Glomerular visceral epithelial cell (primary cell): ENCODE measurements around the gene USP7.
A peak's percentile ranks its signal among the peaks of the same experiment; 100 is the strongest.
"Not testable (repeated sequence)": the region's sequence is repeated elsewhere in the genome, so short reads cannot be mapped to it uniquely, and the experiment has no call there.

Source experiments
- DNase-seq: peaks from one replicate; pipeline ENCODE4 v3.0.0-alpha.2; 2016; ENCODE audit errors: extremely low spot score

The USP7 gene

DNA sequence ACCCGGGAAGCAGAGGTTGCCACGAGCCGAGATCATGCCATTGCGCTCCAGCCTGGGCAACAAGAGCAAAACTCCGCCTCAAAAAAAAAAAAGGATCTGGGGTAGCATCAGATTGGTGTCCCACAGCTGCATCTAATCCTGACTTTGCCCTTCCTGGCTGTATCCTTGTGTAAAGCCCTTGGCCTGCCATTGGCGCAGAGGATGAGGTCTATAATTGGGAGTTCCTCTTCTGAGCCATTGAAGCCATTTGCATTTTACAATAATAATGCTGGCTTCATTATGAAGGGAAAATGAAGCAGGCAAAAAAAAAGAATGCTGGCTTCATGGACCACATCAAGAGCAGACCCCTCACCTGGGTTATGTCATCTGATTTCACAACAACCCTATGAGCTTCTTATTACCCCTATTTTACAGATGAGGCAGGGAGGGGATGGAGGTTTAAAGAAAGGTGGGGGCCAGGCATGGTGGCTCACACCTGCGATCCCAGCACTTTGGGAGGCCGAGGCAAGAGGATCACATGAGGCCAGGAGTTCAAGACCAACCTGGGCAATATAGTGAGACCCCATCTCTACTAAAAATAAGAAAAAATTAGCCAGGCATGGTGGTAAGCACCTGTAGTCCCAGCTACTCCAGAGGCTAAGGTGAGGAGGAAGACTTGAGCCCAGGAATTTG is 82.7 kb downstream of the USP7 start:
- no peak for DNase-seq

- DNase-seq = peak; percentile 89
Measured at GRCh38 chr16:8878523-8878911, 85.2 kb downstream of the USP7 start.

- DNase-seq = no peak
Measured at GRCh38 chr16:8877894-8878522, 85.7 kb downstream of the USP7 start.

DNA sequence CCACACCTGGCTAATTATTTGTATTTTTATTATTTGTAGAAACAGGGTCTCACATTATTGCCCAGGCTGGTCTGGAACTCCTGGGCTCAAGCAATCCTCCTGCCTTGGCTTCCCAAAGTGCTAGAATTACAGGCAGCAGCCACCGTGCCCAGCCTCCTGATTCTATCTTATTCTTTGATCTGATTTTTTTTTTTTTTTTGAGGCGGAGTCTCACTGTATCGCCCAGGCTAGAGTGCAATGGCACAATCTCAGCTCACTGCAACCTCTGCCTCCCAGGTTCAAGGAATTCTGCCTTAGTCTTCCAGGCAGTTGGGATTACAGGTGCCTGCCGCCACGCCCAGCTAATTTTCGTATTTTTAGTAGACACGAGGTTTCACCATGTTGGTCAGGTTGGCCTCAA is 88.4 kb downstream of the USP7 start:
- not testable (repeated sequence) for DNase-seq

DNA sequence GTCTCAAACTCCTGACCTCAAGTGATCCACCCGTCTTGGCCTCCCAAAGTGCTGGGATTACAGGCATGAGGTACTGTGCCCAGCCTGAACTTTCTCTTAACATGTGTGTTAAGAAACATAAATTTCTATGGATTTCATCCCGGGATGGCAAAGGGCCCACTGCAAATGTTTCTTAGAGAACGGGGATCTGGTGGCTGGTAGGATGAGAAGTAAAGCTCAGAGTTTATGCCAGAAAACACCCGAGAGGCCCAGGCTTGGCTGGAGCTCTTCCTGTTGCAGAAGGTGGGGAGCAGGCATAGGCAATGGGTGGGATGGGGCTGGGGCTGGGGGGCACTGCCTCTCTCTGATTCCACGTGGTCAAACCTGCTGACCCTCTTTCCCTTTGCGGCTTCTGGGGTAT is 89.3 kb downstream of the USP7 start:
- DNase-seq = no peak

GRCh38 chr16:8873866-8874195 is 89.9 kb downstream of the USP7 start:
- not testable (repeated sequence) for DNase-seq

DNA sequence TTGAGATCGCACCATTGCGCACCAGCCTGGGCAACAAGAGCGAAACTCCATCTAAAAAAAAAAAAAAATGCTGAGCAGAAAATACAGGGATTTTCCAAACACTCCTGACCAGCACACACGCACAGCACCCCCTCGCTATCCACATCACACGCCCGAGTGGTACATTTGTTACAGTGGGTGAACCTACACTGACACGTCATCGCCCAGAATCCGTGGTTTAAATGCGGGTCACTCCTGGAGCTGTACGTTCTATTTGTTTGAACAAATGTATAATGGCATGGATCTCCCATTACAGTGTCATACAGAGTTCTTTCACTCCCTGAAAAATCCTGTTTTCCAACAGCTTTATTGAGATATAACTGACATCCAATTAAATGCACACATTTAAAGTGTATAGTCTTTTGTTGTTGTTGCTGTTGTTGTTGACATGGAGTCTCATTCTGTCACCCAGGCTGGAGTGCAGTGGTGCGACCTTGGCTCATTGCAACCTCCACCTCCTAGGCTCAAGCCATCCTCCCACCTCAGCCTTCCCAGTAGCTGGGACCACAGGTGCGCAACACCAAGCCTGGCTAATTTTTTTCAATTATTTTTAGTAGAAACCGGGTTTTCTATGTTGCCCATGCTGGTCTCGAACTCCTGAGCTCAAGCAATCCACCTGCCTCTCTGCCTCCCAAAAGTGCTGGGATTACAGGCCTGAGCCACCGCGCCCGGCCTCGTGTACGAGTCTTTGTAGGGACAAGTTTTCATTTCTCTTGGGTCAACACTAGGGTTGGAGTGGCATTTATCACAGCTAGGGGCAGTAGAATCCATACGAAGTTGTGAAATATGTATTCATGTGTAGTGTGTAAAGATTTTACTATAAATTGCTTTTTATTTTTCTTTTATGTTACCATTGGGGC is 90.5 kb downstream of the USP7 start:
- DNase-seq = peak; percentile 83

DNA sequence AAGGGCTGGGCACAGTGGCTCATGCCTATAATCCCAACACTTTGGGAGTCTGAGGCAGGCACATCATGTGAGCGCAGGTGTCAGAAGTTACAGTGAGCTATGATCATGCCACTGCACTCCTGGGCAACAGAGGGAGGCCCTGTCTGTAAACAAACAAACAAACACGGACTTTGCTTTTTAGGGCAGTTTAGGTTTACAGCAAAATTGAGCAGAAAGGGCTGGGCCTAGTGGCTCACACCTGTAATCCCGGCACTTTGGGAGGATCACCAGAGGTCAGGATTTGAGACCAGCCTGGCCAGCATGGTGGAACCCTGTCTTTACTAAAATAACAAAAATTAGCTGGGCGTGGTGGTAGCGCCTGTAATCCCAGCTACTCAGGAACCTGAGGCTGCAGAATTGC is 91.6 kb downstream of the USP7 start:
- DNase-seq = no peak

- not testable (repeated sequence) for DNase-seq
Measured at GRCh38 chr16:8869988-8870241, 93.8 kb downstream of the USP7 start.

- DNase-seq = no peak
Measured at GRCh38 chr16:8869212-8869987, 94.3 kb downstream of the USP7 start.

GRCh38 chr16:8868416-8869211 is 95.1 kb downstream of the USP7 start, which contains the start of gene CARHSP1:
TSS of gene CARHSP1 (minus strand) at chr16:8869006. CDS start at chr16:8859328, 9,678 bp downstream.
- peak; percentile 95 for DNase-seq

DNA sequence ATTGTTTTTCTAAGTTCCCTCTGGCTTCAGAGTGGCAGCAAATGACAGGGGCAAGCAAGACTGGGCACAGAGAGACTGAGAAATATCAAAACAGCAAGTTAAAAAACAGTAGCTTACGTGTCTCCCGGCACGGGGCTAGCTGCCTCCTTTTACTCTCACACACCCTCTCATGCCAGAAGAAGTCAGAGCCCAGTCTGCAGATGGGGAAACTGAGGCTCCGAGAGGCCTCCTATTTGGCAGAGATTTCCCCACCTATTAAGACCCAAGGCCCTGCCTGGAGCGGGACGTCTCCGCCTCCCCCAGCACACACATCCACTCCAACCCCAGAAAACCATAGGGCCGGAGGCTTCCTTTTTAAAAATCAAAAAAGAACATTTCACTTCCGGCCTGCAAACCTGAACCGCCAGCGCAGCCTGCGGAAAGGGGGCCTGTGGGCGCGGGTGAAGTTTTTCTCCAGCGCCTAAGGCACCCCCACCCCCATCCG is 95.7 kb downstream of the USP7 start:
- no peak for DNase-seq

- no peak for DNase-seq
Measured at GRCh38 chr16:8867216-8867931, 96.3 kb downstream of the USP7 start.

DNA sequence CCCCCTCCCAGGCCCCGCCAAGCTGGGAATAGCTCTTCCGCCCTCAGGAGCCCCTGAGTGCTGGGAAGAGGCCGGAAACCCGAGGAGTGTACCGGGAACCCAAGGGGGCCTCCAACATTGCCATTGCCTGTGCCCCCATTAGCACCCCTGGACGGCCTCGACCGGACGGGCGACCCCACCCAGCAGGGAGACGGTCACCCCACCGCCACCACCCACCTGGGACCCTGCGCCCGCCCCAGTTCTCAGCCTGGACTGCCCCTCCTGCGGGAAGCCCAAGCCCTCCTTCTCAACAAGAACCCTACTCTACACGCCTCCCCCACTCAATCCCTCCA is 96.9 kb downstream of the USP7 start:
- DNase-seq = no peak

- no peak for DNase-seq
Measured at GRCh38 chr16:8866118-8866883, 97.4 kb downstream of the USP7 start.

- DNase-seq = no peak
Measured at GRCh38 chr16:8865145-8865882, 98.4 kb downstream of the USP7 start.

DNA sequence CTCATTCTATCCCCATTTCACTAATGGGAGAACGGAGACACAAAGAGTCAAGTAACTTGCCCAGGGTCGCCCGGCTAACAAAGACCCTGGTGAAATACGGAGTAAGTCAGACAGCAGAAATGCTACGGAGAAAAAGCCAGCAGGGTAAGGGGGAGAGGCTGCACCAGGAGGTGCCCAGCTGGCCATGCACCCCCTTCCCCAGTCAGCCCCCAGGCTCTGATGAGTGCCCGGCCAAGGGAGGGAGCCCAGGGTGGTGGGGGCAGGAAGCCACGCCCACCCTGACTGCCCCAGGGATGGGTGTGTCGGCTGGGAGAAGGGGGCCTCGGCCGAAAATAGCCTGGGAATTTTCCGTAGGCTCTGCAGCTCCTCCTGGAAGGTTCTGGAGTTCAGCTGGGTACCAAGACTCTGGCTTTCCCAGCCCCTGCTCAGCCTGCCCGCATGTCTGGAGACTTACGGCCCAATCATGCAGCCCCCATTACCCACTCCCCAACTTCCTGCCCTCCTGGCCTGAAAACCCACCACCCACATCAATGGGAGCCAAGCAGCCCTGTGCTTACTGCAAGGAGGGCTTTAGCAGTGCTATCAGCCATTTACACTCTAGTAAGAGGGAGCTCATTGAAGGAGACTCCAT is 99.1 kb downstream of the USP7 start:
- DNase-seq = no peak

GRCh38 chr16:8863594-8864424 is 99.9 kb downstream of the USP7 start:
- no peak for DNase-seq
